ENCODE results near the gene PEBP1. TPM values are rescaled to one million over a fixed set of nuclear protein-coding genes. Genes with fewer than 3 reads are reported as not detected.
A peak's percentile ranks its signal among the peaks of the same experiment; 100 is the strongest.

PEBP1 gene
- total RNA-seq, 1 experiment from 2014 or later: 168 TPM

DNA sequence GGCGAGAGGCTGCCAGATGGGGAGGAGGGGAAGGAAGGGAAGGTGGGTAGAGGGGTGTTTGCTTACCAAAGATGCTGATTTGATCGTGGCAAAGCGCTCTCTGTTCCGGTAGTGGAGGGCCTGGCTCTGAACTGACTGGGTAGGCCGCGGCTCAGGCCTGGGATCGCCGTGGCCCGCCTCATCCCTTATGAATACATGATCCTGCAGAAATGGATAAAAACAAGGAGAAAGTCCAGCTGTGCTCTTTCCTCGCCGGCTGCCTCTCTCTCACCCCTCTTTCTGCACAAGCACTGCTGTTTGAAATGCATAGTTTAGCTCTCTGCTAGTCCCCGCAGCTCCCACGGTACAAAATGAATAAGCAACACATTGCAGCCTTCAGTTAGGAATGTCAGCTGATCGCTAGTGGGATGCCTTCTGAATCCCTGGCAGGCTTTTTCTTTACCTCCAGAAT lies 53.8 kb downstream of the PEBP1 start:
- Histone ChIP-seq H3K27ac (ENCODE audit: low read length) (no peak overlapping the region), H3K4me3 (ENCODE audit: low read depth in 2 of 2, low read length in 2 of 2) (peak overlapping the region in 1 of 2 experiments; percentile 1; a peak in 1 of 4 replicates), H3K9me3 (ENCODE audit: control insufficient read depth, insufficient read depth, low read depth, low read length) (no peaks in the 10 kb centered on the region), H3K27me3 (ENCODE audit: control insufficient read depth, insufficient read depth, low read length) (no peaks in the 10 kb centered on the region), H3K4me1 (ENCODE audit: control insufficient read depth, insufficient read depth, low read length) (no peaks in the 10 kb centered on the region), H3K36me3 (ENCODE audit: control insufficient read depth, insufficient read depth, low read length) (no peaks in the 10 kb centered on the region)
- in situ Hi-C loops (cut with HindIII; ENCODE audit: low pct_unique_long_range_greater_than_20kb, low sequenced_read_pairs): no loop called here
- TF ChIP-seq, protein P1, sequence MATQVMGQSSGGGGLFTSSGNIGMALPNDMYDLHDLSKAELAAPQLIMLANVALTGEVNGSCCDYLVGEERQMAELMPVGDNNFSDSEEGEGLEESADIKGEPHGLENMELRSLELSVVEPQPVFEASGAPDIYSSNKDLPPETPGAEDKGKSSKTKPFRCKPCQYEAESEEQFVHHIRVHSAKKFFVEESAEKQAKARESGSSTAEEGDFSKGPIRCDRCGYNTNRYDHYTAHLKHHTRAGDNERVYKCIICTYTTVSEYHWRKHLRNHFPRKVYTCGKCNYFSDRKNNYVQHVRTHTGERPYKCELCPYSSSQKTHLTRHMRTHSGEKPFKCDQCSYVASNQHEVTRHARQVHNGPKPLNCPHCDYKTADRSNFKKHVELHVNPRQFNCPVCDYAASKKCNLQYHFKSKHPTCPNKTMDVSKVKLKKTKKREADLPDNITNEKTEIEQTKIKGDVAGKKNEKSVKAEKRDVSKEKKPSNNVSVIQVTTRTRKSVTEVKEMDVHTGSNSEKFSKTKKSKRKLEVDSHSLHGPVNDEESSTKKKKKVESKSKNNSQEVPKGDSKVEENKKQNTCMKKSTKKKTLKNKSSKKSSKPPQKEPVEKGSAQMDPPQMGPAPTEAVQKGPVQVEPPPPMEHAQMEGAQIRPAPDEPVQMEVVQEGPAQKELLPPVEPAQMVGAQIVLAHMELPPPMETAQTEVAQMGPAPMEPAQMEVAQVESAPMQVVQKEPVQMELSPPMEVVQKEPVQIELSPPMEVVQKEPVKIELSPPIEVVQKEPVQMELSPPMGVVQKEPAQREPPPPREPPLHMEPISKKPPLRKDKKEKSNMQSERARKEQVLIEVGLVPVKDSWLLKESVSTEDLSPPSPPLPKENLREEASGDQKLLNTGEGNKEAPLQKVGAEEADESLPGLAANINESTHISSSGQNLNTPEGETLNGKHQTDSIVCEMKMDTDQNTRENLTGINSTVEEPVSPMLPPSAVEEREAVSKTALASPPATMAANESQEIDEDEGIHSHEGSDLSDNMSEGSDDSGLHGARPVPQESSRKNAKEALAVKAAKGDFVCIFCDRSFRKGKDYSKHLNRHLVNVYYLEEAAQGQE (IDR thresholded peaks at IDR 0.05; ENCODE audit: insufficient read depth in 1 of 2, low read depth in 2 of 2, low read length in 1 of 2): no peak
- ATAC-seq (no peak), DNase-seq (ENCODE audit: low read depth, low spot score) (no peak)
- intact Hi-C loops (cut with micrococcal nuclease; ENCODE audit: unreplicated experiment): no loop called here
- POLR2A ChIA-PET: no interaction called here
- CTCF ChIA-PET: no interaction called here
- no TSS peak for BruUV-seq (replicated peaks)

DNA sequence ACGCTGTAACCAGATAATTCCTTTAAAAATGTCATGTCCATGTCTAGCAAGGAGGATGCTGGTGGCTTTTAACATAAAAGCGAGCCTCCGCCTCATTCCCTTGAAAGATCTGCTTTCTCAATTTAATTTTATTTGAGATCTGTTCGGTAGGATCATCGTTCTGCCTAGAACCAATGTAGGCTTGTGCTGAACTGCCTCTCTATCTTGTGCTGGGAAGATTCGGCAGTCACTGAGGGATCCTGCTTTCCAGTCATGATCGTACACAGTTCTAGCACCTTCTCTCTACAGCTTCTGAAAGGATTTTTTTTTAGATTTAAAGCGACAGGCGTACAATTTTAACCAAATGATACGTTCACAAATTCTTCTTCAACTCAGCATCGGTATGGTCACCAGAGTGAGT lies 54.3 kb downstream of the PEBP1 start:
- DNase-seq (ENCODE audit: low read depth, low spot score): no peak
- Histone ChIP-seq H3K9me3 (ENCODE audit: control insufficient read depth, insufficient read depth, low read depth, low read length) (no peaks in the 10 kb centered on the region), H3K4me1 (ENCODE audit: control insufficient read depth, insufficient read depth, low read length) (no peaks in the 10 kb centered on the region), H3K27me3 (ENCODE audit: control insufficient read depth, insufficient read depth, low read length) (no peaks in the 10 kb centered on the region), H3K4me3 (ENCODE audit: low read depth in 2 of 2, low read length in 2 of 2) (no peak overlapping the region), H3K27ac (ENCODE audit: low read length) (no peak overlapping the region), H3K36me3 (ENCODE audit: control insufficient read depth, insufficient read depth, low read length) (no peaks in the 10 kb centered on the region)
- ChIA-PET CTCF (no interaction called here), POLR2A (no interaction called here)
- TF ChIP-seq, protein P2, sequence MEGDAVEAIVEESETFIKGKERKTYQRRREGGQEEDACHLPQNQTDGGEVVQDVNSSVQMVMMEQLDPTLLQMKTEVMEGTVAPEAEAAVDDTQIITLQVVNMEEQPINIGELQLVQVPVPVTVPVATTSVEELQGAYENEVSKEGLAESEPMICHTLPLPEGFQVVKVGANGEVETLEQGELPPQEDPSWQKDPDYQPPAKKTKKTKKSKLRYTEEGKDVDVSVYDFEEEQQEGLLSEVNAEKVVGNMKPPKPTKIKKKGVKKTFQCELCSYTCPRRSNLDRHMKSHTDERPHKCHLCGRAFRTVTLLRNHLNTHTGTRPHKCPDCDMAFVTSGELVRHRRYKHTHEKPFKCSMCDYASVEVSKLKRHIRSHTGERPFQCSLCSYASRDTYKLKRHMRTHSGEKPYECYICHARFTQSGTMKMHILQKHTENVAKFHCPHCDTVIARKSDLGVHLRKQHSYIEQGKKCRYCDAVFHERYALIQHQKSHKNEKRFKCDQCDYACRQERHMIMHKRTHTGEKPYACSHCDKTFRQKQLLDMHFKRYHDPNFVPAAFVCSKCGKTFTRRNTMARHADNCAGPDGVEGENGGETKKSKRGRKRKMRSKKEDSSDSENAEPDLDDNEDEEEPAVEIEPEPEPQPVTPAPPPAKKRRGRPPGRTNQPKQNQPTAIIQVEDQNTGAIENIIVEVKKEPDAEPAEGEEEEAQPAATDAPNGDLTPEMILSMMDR (IDR thresholded peaks at IDR 0.05): no peak
- TF ChIP-seq SIN3A (IDR thresholded peaks at IDR 0.05; ENCODE audit: borderline replicate concordance, insufficient read depth, low read depth, low read length) (no peak), TCF7L2 (IDR thresholded peaks at IDR 0.05; ENCODE audit: low read depth, low read length) (no peak), POLR2AphosphoS5 (IDR thresholded peaks at IDR 0.05; ENCODE audit: low read depth, low read length) (no peak)
- TF ChIP-seq, protein P1 (IDR thresholded peaks at IDR 0.05; ENCODE audit: insufficient read depth in 1 of 2, low read depth in 2 of 2, low read length in 1 of 2): no peak
- ATAC-seq: no peak
- intact Hi-C loops (cut with micrococcal nuclease; ENCODE audit: unreplicated experiment) (no loop called here), in situ Hi-C loops (cut with HindIII; ENCODE audit: low pct_unique_long_range_greater_than_20kb, low sequenced_read_pairs) (no loop called here)
- BruUV-seq (replicated peaks): no TSS peak

Measured in Panc1 (cell line).